Measurements from ENCODE around the gene SMIM7.
"Not testable (repeated sequence)": the region's sequence is repeated elsewhere in the genome, so short reads cannot be mapped to it uniquely, and the experiment has no call there.

The SMIM7 gene

DNA sequence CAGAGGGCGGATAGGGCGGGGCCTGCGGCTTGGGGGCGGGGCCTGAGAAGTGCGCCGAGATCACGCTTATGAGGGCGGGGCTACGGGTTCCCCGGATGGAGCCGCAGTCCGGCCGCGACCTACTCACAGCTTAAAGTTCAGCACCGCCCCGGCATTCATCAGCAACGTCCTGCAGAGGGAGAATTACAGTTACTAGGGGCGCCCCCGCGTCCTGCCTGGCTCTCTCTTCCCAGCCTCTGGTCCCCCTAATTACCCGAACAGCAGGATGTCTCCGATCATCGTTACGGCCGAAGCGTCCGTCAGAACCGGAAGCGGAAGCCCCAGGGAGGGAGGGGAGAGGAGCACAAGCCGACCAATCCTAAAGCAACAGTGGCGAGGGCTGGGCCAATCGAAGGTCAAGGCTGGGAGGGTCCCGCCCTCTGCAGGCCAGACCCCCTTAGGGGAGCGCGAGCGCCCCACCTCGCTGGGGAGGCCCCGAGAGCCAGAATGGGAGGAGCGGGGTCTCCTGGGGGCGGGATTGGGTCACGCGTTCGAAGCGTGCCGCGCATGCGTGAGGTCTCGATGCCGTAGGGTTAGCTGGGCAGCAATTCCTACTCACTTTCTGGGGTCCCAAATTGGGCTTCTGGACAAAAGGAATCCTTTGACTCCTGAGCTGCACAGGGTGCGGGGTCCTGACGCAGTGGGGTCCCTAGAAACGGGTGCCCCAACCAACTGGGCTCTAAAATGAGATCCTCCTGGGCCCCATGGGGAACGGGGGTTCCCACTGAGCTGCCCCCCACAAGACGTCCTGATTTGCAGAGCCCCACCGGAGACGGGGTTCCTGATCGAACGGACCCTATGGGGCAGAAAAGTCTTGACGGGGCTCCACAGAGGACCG, at the start of gene SMIM7:
Gene SMIM7 (minus strand): TSS at position 313 of the 877 bp plus-strand sequence. CDS start 34 bp downstream, at position 279.
- DNase-seq: peak; percentile 72 to 100 (median 96)

- DNase-seq: no peak
Measured at GRCh38 chr19:16703677-16704076, 43.7 kb upstream of the SMIM7 start.

- no peak for DNase-seq
Measured at GRCh38 chr19:16702123-16702522, 42.2 kb upstream of the SMIM7 start.

GRCh38 chr19:16698914-16699313, 39.0 kb upstream of the SMIM7 start:
- DNase-seq: no peak

- no peak for DNase-seq
Measured at GRCh38 chr19:16688084-16688483, 28.1 kb upstream of the SMIM7 start.

GRCh38 chr19:16684216-16684615, 24.3 kb upstream of the SMIM7 start:
- DNase-seq: no peak

DNA sequence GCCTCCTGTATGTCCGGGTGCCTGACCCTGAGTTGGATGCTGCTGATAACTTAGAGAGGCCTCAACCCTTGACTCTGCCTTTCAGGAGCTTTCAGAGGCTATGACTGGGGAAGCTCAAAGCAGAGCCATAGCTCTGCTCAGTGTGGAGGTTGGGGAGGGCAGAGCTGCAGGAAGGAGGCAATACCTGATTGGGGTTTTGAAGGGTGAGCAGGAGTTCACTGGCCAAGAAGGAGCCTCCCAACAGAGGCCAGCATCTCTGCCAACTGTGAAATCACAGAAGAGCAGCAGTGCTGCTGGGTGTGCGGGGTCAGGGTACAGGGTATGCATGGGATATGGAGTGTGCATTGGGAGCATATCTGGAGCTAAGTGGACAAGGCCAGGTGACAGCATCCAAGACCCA, 22.6 kb upstream of the SMIM7 start:
- DNase-seq: no peak

DNA sequence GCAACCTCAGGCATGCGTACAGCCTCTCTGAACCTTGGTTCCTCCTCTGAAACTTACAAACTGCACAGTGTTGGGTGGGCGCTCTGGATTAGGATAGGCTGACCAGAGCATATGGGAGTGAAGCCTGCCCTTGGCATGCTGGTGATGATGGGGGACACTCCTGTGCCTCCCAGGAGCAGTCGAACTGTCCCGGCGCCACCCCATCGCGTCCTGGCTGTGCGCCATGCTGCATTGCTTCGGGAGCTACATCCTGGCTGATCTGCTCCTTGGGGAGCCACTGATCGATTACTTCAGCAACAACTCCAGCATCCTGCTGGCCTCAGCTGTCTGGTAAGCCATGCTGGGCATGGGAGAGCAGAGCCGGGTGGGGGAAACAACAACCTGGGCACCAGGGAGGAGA, 19.9 kb upstream of the SMIM7 start:
- DNase-seq: no peak

GRCh38 chr19:16678498-16678897, 18.6 kb upstream of the SMIM7 start:
- no peak for DNase-seq

DNA sequence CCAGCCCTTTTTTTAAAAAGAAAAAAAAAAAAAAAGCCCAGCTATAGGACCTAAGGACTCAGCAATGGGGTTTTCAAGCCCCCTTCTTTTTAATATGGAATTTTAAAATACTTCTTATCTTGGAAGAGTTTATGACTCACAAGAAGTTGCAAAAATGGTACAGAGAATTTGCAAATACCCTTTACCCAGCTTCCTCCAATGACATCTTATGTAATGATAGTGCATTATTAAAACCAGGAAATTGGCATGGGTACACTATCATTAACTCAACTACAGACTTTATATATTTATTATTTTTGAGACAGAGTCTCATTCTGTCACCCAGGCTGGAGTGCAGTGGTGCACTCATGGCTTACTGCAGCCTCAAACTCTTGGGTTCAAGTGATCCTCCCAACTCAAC, 17.1 kb upstream of the SMIM7 start:
- DNase-seq: no peak

DNA sequence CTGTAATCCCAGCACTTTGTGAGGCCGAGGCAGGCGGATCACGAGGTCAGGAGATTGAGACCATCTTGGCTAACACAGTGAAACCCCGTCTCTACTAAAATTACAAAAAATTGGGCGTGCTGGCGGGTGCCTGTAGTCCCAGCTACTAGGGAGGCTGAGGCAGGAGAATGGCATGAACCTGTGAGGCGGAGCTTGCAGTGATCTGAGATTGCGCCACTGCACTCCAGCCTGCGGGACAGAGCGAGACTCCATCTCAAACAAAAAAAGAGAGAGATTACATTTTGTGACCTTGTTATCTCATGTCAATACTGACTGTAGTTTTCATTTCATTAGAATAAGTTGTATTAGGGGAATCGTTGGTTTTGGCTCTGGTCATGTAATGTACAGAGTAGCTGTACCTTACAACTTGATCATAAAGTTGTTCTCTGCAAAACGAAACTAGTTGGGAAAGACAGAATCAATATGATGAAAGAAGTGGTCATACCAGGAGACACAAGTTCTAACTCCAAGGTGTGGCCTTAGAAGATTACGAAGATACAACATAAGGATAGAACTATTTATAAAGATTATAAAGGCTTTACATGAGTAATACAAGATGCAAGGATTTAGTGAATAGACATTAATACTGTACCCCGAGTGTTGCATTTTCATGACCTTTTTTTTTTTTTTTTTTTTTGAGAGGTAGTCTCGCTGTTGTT, 16.3 kb upstream of the SMIM7 start:
- DNase-seq: no peak

- not testable (repeated sequence) for DNase-seq
Measured at GRCh38 chr19:16673839-16674238, 13.9 kb upstream of the SMIM7 start.

DNA sequence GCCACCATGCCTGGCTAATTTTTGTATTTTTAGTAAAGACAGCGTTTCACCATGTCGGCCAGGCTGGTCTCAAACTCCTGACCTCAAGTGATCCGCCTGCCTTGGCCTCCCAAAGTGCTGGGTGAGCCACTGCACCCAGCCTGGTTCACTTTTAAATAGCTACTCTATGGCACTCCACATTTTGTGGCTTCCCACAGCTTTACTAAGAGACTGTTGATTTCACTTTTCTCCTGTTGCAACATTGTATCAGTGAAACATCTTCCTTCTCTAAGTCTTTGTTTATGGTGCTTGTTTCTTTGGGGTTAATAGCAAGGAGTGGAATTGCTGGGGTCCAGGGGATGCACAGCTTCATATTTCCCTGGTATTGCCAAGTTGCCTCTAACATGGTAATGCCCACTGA, 13.3 kb upstream of the SMIM7 start:
- no peak for DNase-seq

GRCh38 chr19:16671652-16672274, 11.8 kb upstream of the SMIM7 start:
- no peak for DNase-seq

GRCh38 chr19:16670291-16670690, 10.3 kb upstream of the SMIM7 start:
- no peak for DNase-seq

DNA sequence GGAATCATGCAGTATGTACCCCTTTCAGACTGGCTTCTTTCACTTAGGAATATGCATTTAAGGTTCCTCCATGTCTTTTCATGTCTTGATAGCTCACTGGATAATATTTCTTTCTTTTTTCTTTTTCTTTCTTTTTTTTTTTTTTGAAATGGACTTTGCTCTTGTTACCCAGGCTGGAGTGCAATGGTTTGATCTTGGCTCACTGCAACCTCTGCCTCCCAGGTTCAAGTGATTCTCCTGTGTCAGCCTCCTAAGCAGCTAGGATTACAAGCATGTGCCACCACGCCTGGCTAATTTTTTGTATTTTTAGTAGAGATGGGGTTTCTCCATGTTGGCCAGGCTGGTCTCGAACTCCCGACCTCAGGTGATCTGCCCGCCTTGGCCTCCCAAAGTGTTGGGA, 8.8 kb upstream of the SMIM7 start:
- not testable (repeated sequence) for DNase-seq

GRCh38 chr19:16668176-16668575, 8.2 kb upstream of the SMIM7 start:
- DNase-seq: no peak

DNA sequence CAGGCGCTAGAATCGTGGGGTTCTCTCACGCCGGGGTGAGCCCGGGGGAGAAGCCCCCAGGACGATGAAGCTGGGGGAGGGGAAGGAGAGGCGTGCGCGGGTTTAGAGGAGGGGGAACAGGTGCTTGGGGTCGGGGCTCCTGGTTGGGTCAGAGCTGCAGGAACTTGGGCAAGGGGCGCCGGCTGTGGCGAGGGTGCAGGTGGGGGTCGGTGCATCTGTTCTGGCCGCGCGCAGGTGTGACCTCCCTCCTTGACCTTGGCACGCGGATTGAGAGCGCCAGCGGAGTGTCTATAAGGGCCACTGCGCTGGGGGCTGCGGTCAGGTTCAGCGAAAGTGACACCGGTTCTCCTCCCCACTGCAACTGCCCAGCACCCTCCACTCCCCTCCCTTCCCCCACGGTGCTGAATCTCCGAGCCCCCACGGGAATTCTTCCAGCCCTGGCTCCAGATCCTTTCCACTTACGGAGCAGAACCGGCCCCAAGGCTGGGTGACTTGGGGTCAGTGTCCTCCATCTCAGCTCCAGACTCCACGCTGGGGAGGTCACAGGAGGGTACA, 1.6 kb upstream of the SMIM7 start:
- peak in 7 of 14 donors; percentile 2 to 27 (median 16) for DNase-seq

DNA sequence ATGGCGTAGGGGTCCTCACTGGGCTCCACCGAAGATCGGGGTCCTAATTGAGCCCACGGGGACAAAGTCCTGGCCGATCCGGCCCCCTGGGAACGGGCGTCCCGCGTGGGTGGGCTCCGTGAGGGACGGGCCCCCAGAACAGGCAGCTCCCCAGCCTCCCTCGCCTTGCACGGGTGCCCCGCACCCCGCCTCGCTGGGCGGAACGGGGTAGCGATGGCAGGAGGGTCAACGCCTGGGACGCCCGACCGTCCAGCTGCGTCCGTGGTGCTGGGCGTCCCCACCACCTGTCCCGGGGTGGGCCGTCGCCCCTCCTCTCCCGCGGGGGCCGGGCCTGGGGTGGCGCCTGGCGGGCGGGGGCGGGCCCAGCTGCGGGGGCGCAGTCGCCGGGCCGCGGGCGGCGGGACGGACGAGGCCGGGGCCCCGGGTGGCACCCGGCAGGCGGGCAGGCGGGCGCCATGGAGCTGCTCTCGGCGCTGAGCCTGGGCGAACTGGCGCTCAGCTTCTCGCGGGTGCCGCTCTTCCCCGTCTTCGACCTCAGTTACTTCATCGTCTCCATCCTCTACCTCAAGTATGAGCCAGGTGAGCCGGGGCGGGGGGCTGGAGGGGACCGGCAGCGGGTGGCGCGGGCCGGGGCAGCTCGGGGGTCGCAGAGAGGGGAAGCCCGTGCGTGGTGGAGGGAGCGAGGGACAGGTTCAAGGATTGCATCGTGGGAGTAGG, 977 bp upstream of the SMIM7 start, which contains the start of gene TMEM38A:
Gene TMEM38A (plus strand): TSS at position 377 of the 717 bp plus-strand sequence. CDS start 79 bp downstream, at position 456.
- peak in 11 of 14 donors; percentile 11 to 54 (median 37) for DNase-seq

GRCh38 chr19:16659464-16659831, 496 bp downstream of the SMIM7 start:
- no peak for DNase-seq

DNA sequence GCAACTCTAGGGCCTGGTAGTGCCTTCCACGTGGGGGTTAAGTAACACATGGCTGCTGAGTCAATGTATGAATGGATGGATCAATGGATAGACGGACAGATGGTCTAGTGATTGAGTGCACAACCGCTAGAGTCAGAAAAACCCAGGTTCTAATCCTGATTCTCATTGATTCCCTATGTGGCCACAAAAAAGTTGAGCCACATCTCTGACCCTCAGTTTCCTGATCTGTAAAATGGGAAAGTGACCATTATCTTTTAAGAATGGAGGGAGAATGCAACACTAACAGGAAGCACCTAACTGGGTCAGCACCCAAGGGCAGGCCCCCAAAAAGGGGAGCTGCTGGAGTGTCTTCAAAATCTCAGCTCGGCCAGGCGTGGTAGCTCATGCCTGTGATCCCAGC, 2.6 kb downstream of the SMIM7 start:
- DNase-seq: no peak

DNA sequence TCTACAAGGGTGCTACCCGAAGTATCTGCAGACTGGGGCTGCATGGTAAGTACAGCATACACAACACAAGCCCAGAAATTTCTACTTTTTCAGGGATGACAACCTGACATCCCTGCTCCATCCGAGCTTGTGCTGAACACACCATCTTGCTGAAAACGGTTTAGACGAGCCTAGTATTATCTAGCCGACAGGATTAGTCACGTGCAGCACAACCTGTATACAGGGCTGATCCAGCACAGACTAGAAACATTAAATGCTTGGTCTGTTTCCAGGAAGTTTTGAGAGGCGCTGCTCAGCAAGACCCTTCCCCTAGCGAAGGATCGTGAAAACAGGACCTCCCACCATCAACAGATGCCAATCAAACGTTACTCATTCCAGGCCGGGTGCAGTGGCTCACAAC, 4.2 kb downstream of the SMIM7 start:
- no peak for DNase-seq

All from C1 segment of cervical spinal cord (tissue), 14 donors.